Measurements from ENCODE around the gene GRHPR.
"Not testable (repeated sequence)": the region's sequence is repeated elsewhere in the genome, so short reads cannot be mapped to it uniquely, and the experiment has no call there.

The GRHPR gene

GRCh38 chr9:37424204-37424685 lies 1.7 kb downstream of the GRHPR start:
- DNase-seq, result no peak

GRCh38 chr9:37424686-37425297 lies 2.3 kb downstream of the GRHPR start:
- DNase-seq, result no peak

- DNase-seq, result no peak
These were observed 2.8 kb downstream of the GRHPR start for GRCh38 chr9:37425298-37425752.

GRCh38 chr9:37426431-37426830 lies 3.9 kb downstream of the GRHPR start:
- not testable (repeated sequence) for DNase-seq

GRCh38 chr9:37426846-37427245 lies 4.3 kb downstream of the GRHPR start:
- DNase-seq, result no peak

- DNase-seq, result no peak
These were observed 5.8 kb downstream of the GRHPR start for GRCh38 chr9:37428345-37428744.

- DNase-seq, result no peak
These were observed 7.2 kb downstream of the GRHPR start for GRCh38 chr9:37429441-37430285.

- no peak for DNase-seq
These were observed 8.5 kb downstream of the GRHPR start for GRCh38 chr9:37430841-37431597.

- DNase-seq, result no peak
These were observed 9.5 kb downstream of the GRHPR start for GRCh38 chr9:37432020-37432419.

- DNase-seq, result no peak
These were observed 11.4 kb downstream of the GRHPR start for GRCh38 chr9:37433867-37434371.

- DNase-seq, result no peak
These were observed 14.0 kb downstream of the GRHPR start for GRCh38 chr9:37436540-37436939.

- DNase-seq, result no peak
These were observed 14.5 kb downstream of the GRHPR start for GRCh38 chr9:37437010-37437409.

GRCh38 chr9:37437621-37438020 lies 15.1 kb downstream of the GRHPR start:
- DNase-seq, result no peak

GRCh38 chr9:37438359-37438758 lies 15.9 kb downstream of the GRHPR start:
- DNase-seq, result no peak

GRCh38 chr9:37441776-37442370 lies 19.4 kb downstream of the GRHPR start:
- DNase-seq, result no peak

GRCh38 chr9:37442556-37442955 lies 20.1 kb downstream of the GRHPR start:
- no peak for DNase-seq

GRCh38 chr9:37443566-37443965 lies 21.1 kb downstream of the GRHPR start:
- DNase-seq, result no peak

- no peak for DNase-seq
These were observed 22.4 kb downstream of the GRHPR start for GRCh38 chr9:37444890-37445289.

- no peak for DNase-seq
These were observed 23.3 kb downstream of the GRHPR start for GRCh38 chr9:37445832-37446231.

- no peak for DNase-seq
These were observed 23.9 kb downstream of the GRHPR start for GRCh38 chr9:37446401-37446800.

GRCh38 chr9:37447111-37447510 lies 24.6 kb downstream of the GRHPR start:
- no peak for DNase-seq

GRCh38 chr9:37449862-37450632 lies 27.6 kb downstream of the GRHPR start:
- no peak for DNase-seq
